Measurements from ENCODE around the gene PDXK. TPM values are rescaled to one million over a fixed set of nuclear protein-coding genes. Genes with fewer than 3 reads are reported as not detected.
A peak's percentile ranks its signal among the peaks of the same experiment; 100 is the strongest.

Gene PDXK
- total RNA-seq, 1 experiment from 2014 or later: 276 TPM

GRCh38 chr21:43733529-43734071 lies 14.7 kb downstream of the PDXK start:
- Histone ChIP-seq H3K27me3 (replicated peaks; ENCODE audit: control insufficient read depth, insufficient read depth, low read length) (no peaks in the 10 kb centered on the region), H3K4me1 (peaks cover 22% of the 10 kb centered on the region), H3K36me3 (ENCODE audit: control insufficient read depth, insufficient read depth, low read length) (peaks cover 2% of the 10 kb centered on the region; the same call in 1 of the 2 replicates), H3K4me3 (ENCODE audit: low read depth, low read length) (no peak overlapping the region), H3K9me3 (no peaks in the 10 kb centered on the region)
- Mint-ChIP-seq H3K36me3 (ENCODE audit: insufficient read depth, unreplicated experiment) (peaks cover 58% of the 10 kb centered on the region), H3K27ac (ENCODE audit: unreplicated experiment) (peak overlapping the region; percentile 26), H3K9me3 (ENCODE audit: unreplicated experiment) (no peaks in the 10 kb centered on the region), H3K4me1 (ENCODE audit: low read depth, unreplicated experiment) (peaks cover 12% of the 10 kb centered on the region), H3K27me3 (ENCODE audit: insufficient read depth, unreplicated experiment) (no peaks in the 10 kb centered on the region), H3K4me3 (ENCODE audit: unreplicated experiment) (no peak overlapping the region)
- TF ChIP-seq CTCF (IDR thresholded peaks at IDR 0.05; ENCODE audit: insufficient read depth in 1 of 2, low read depth in 1 of 2, low read length in 1 of 2, severe bottlenecking in 1 of 2, unreplicated experiment in 1 of 2): no peak
- intact Hi-C loops (cut with micrococcal nuclease; ENCODE audit: unreplicated experiment): no loop called here
- no peak for DNase-seq
- no TSS peak for BruUV-seq (replicated peaks)
- POLR2A ChIA-PET: no interaction called here
- CTCF ChIA-PET: no interaction called here

GRCh38 chr21:43734131-43734927 lies 15.4 kb downstream of the PDXK start:
- Histone ChIP-seq H3K4me3 (ENCODE audit: low read depth, low read length) (no peak overlapping the region), H3K27me3 (replicated peaks; ENCODE audit: control insufficient read depth, insufficient read depth, low read length) (no peaks in the 10 kb centered on the region), H3K9me3 (no peaks in the 10 kb centered on the region), H3K4me1 (peaks cover 22% of the 10 kb centered on the region), H3K36me3 (ENCODE audit: control insufficient read depth, insufficient read depth, low read length) (peaks cover 2% of the 10 kb centered on the region; the same call in 1 of the 2 replicates)
- H3K36me3 Mint-ChIP-seq (ENCODE audit: insufficient read depth, unreplicated experiment): peaks cover 61% of the 10 kb centered on the region
- no TSS peak for BruUV-seq (replicated peaks)
- H3K27ac Mint-ChIP-seq (ENCODE audit: unreplicated experiment): peak overlapping the region; percentile 26
- TF ChIP-seq CTCF (IDR thresholded peaks at IDR 0.05; ENCODE audit: insufficient read depth in 1 of 2, low read depth in 1 of 2, low read length in 1 of 2, severe bottlenecking in 1 of 2, unreplicated experiment in 1 of 2): no peak
- DNase-seq: no peak
- ChIA-PET CTCF (no interaction called here), POLR2A (no interaction called here)
- intact Hi-C loops (cut with micrococcal nuclease; ENCODE audit: unreplicated experiment): no loop called here
- peaks cover 9% of the 10 kb centered on the region for H3K4me1 Mint-ChIP-seq (ENCODE audit: low read depth, unreplicated experiment)
- H3K9me3 Mint-ChIP-seq (ENCODE audit: unreplicated experiment): no peaks in the 10 kb centered on the region
- no peaks in the 10 kb centered on the region for H3K27me3 Mint-ChIP-seq (ENCODE audit: insufficient read depth, unreplicated experiment)
- no peak overlapping the region for H3K4me3 Mint-ChIP-seq (ENCODE audit: unreplicated experiment)

GRCh38 chr21:43734928-43735229 lies 15.9 kb downstream of the PDXK start:
- TF ChIP-seq CTCF (IDR thresholded peaks at IDR 0.05; ENCODE audit: insufficient read depth in 1 of 2, low read depth in 1 of 2, low read length in 1 of 2, severe bottlenecking in 1 of 2, unreplicated experiment in 1 of 2): no peak
- no peak for DNase-seq
- no peaks in the 10 kb centered on the region for H3K27me3 Mint-ChIP-seq (ENCODE audit: insufficient read depth, unreplicated experiment)
- Histone ChIP-seq H3K36me3 (ENCODE audit: control insufficient read depth, insufficient read depth, low read length) (peaks cover 2% of the 10 kb centered on the region; the same call in 1 of the 2 replicates), H3K4me3 (ENCODE audit: low read depth, low read length) (no peak overlapping the region), H3K4me1 (peaks cover 22% of the 10 kb centered on the region), H3K27me3 (replicated peaks; ENCODE audit: control insufficient read depth, insufficient read depth, low read length) (no peaks in the 10 kb centered on the region), H3K9me3 (no peaks in the 10 kb centered on the region)
- intact Hi-C loops (cut with micrococcal nuclease; ENCODE audit: unreplicated experiment): no loop called here
- peaks cover 7% of the 10 kb centered on the region for H3K4me1 Mint-ChIP-seq (ENCODE audit: low read depth, unreplicated experiment)
- no peak overlapping the region for H3K27ac Mint-ChIP-seq (ENCODE audit: unreplicated experiment)
- peaks cover 60% of the 10 kb centered on the region for H3K36me3 Mint-ChIP-seq (ENCODE audit: insufficient read depth, unreplicated experiment)
- CTCF ChIA-PET: no interaction called here
- POLR2A ChIA-PET: no interaction called here
- no peaks in the 10 kb centered on the region for H3K9me3 Mint-ChIP-seq (ENCODE audit: unreplicated experiment)
- BruUV-seq (replicated peaks): no TSS peak
- no peak overlapping the region for H3K4me3 Mint-ChIP-seq (ENCODE audit: unreplicated experiment)

Data from Caco-2 (cell line).